GM21825 (cell line): ENCODE data around the gene PPP6R3.

Experiments
- ATAC-seq: cut with Tn5 transposase; IDR thresholded peaks from one replicate; pipeline ENCODE4 v1.9.1; 2021; ENCODE audit warnings: mild to moderate bottlenecking, moderate library complexity; ENCODE audit not compliant: unreplicated experiment

Gene PPP6R3

DNA sequence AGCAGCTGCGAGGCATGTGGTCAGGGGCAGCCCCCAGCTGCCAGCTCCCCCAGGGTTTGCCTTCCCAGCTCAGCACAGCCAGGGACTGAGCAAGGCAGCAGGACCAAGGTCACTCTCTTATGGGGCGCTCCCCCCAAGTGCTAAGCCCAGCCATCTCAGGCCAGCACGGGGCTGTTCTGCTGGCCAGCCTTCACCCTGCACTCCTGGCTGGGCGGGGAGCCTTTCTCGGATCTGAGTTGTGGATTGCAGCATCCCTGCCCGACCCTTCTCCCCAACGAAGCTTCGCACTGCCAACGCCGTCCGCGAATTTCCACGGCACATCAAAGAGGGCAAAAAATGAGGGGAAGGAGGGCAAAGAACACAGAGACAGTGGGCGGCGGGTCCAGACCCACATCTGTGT lies 181.3 kb downstream of the PPP6R3 start:
- ATAC-seq, result no peak

DNA sequence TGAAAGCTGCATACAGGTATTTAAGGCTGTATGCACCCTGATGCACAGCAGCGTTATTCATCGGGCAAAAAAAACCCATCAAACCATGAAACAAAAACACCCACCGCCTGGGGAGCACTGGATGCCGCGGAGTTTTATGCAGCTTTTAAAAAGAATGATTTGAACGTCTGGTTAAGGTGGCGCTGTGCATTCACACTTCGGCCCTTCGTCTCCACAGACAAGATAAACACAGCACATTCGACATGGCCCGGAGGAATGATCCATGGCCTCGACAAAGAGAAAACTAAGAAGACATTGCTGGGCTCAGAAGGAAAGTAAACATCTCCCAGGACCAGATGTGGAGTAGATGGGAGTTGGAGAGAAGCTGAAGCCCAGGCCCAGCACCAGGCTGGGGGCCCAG lies 183.0 kb downstream of the PPP6R3 start:
- no peak for ATAC-seq

- ATAC-seq, result no peak
Measured at GRCh38 chr11:68646832-68647231, 186.3 kb downstream of the PPP6R3 start.

- ATAC-seq, result no peak
Measured at GRCh38 chr11:68649851-68650555, 189.5 kb downstream of the PPP6R3 start.

GRCh38 chr11:68650801-68651200 lies 190.2 kb downstream of the PPP6R3 start:
- ATAC-seq, result no peak

DNA sequence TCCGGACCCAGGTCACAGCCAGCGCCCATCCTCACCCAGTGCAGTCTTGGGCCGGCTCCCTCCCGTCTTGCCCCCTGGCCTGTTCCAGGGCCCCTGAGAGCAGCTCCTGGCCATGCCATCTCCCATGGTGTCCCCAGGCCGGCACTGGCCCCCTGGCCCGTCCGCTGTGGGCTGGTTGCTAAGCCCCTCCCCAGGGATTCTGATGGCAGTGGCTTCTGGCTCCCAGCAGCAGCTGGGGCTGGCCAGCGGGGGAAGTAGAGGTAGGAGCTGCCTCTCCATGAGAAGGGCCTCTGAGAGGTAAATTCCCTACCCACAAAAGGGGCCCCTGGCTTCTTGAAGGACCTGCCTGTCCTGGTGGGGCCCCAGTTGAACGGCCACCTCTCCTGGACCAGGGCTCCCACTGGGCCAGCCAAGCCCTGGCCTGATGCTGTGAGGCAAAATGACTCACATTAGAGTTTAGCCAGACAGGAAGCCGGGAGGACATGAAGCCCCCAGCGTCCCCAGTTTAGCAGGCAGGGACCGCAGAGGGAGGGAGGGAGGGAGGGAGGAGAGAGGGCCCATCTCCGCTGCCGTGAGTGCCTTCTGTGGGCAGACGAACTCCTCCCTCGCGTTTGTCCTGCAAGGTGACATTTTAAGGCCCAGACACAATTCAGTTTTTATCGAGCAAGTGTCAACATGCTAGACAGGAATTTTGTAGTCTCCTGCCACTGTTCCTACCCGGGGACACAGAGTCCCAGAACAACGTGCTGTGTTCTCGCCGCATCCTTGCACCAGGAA lies 190.8 kb downstream of the PPP6R3 start:
- ATAC-seq, result no peak

GRCh38 chr11:68651985-68652682 lies 191.6 kb downstream of the PPP6R3 start:
- no peak for ATAC-seq

GRCh38 chr11:68652683-68653156 lies 192.2 kb downstream of the PPP6R3 start:
- ATAC-seq, result no peak

DNA sequence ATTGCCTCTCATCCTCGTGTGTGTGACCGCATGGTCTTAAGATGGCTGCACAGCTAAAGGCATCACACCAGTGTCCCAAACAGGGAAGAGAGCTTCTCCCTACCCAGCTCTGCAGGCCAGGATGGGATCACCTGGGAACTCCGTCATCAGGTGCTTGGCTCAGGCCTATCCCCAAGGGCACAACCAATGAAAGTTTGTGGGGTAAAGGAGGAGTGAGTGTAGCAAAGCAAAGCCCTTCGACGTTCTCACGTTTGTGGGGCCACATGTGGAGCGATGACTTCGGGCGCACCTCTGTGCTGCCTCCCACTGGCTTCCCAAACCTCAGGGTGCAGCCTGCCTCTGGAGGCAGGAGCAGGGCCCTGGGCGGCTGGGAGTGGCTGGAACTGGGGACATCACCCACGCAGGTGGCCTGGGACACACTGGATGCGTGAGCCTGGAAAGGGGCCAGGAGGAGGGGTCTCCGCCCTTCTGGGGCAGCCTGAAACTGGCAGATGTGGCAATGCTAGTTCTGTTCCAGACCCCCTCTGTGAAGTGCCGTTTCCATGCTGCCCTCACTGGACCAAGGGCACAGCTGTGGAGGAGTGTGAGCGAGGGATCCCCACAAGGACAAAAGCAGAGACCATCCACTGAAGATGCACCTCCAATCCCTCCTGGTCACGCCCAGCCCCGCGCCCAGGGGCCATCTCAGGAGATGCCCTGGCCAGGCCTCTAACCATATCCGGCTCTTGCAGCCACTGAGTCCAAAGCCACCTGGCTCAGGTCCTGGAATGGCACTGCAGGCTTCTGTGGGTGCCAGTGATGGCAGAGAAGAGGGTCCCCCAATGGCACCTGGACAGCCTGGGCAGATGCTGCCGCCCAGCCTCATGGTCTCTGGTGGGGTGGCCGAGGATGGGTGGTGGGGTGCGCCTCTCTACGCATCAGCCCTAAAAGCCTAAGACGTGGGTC lies 193.2 kb downstream of the PPP6R3 start:
- ATAC-seq, result no peak

DNA sequence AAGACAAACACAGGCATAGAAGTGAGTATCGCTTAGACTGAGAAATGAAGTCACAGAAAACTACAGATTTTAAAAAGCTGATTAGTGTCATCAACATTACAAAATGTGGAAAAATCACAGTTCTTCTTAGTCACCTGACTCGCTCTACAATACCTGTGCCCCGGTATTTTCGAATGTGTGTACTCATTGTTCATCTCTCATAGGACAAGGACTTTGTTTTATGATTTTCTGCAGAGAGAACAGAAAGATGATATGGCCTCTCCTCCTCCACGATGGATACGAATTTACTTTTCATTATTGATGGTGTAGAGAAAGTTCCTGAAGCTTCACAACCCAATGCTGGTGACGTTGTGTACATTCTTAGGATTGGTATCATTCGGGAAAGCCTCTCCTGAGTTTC lies 194.4 kb downstream of the PPP6R3 start:
- no peak for ATAC-seq

DNA sequence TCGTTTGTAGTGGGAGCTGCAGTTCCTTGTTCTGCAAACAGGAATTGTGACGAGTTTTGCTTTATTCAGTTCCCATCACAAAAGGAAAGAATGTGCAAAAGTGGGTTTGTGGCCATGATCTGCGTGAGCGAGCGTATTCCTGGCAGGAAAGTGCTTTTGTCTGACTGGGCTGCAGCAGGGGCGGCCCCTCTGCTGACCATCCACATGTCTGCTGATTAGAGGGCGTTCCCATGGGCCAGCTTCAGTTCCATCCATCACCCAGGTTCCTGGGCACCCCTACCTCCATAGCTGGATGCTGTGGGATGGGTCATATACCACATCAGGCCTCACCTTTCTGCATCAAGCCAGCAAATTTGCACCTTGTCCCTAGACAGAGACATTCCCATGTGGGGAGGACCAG lies 194.9 kb downstream of the PPP6R3 start:
- ATAC-seq, result no peak

GRCh38 chr11:68655806-68656205 lies 195.3 kb downstream of the PPP6R3 start:
- no peak for ATAC-seq

DNA sequence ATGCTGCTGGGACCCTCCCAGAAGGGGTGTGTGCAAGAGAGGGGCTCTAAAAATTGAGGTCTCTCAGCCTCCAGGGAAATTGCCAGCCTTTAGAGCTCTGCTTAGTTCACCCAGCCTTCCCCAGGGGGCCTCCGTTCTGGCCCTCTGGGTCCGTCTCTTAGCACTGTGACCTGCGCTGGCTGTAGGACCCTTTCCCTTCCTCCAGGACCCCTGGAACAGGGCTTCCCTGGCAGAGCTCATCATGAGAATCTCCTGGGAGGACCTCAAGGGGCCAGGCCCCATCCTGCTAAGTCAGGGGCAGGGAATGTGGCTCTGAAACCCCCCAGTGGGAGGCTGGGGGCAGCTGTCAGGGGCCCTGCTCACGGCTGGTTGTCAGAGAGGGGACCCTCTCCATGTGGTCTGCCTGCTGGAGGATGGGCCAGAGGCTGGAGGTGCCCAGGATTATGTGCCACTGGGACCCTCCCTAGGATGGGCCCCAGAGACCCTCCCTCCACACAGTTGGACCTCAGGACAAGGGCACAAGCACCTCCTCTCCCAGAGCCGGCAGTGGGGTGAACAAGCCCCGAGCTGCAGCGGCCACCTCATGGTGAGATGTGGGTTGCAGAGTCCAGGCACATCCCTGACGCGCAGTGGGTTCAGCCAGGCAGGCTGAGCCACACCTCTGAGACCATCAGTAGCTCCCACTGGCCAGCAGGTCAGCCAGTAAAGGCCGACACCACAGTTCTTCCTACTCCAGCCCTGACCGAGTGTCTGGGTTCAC lies 196.6 kb downstream of the PPP6R3 start:
- ATAC-seq, result no peak

- ATAC-seq, result no peak
Measured at GRCh38 chr11:68658097-68658496, 197.5 kb downstream of the PPP6R3 start.

- ATAC-seq, result no peak
Measured at GRCh38 chr11:68658661-68659060, 198.1 kb downstream of the PPP6R3 start.

DNA sequence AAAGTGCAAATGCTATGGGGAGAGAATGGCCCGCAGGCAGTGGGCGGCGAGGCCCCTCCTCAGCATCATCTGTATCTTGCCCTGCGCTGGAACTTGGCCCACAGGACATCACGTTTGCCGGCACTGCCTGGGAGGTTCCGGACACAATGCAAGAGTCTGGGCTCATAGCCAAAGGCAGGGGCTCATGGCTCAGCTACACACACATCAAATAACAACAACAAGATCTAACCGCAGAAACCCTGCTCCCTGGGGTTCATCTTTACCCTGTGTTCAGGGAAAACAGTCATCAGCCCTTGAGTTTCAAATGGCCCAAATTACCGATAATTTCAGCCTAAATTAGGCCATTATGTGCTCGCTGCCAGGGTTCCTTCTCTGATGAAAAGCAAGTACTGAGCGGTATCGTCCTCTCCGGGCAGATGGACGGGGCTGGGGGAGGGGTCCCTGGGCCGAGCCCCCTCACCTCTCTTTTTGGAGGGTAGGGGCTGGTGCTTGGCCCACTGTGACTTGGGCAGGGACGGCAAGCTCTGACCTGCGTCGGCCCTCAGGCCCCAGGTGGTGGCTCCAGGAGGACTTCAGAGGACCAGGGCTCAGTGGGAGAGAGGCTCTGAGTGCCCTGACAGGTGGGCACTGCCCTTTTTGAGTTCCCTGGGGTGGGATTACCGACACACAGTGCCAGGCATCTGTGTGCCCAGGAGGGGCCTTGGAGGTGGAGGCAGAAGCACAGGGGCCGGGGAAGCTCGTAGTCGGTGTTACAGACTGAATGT lies 198.8 kb downstream of the PPP6R3 start:
- ATAC-seq, result no peak

DNA sequence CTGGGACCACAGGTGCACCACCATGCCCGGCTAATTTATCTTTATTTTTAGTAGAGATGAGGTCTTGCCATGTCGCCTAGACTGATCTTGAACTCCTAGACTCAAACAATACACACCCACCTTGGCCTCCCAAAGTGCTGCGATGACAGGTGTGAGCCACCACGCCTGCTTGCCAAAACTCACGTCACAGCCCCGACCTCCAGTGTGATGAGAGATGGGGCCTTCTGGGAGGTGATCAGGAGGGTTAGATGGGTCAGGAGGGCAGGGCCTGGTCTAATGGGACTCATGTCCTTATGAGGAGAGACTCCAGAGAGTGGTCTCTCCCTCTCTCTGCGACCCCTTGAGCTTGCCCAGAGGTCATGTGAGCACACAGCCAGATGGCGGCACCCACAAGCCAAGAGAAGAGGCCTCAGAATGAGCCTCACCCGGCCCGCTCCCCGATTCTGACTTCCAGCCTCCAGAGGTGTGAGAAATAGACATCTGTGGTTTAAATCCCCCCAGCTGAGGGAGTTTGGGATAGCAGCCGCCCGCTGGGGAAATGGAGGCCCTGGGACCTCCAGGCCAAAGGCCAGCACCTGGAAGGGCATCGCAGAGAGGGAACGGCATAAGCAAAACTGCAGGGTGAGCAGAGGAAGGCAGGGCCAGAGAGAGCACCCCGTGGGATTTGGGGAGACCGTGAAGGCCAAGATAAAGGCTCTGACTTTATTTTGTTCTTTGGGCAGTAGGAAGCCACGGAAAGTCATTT lies 199.7 kb downstream of the PPP6R3 start:
- ATAC-seq, result no peak

DNA sequence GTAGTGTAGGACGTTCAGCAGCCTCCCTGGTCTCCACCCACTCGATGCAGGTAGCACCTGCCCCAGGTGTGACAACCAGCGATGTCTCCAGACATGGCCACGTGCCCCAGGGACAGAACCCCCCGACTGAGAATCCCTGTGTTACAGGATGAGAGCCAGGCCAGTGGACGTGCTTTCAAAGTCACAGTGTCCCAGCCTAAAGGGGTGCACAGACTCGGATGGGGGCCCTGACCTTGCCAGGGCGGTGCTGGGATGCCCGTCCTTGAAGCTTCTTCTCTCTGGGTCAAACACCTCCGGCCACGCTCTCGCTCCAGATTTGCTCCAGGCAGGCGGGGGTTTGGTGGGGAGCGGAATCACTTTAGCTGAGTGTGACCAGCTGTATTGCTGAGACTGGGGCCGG lies 200.5 kb downstream of the PPP6R3 start:
- no peak for ATAC-seq
